Activated effector memory CD4-positive, alpha-beta T cell treated with Interleukin-2 at 50 U/mL for 16 hours (primary cell): Measurements from ENCODE around the gene PCDHA3.
"Not testable (repeated sequence)": the region's sequence is repeated elsewhere in the genome, so short reads cannot be mapped to it uniquely, and the experiment has no call there.

ENCODE experiments used
- DNase-seq: peaks from one replicate; pipeline ENCODE4 v3.0.0-alpha.2; 2020

The PCDHA3 gene

GRCh38 chr5:140821375-140822280 lies 20.8 kb downstream of the PCDHA3 start, which contains the start of gene PCDHA5:
Gene PCDHA5 (plus strand): TSS chr5:140821613.
- no peak for DNase-seq

GRCh38 chr5:140822281-140822629 lies 21.4 kb downstream of the PCDHA3 start:
- no peak for DNase-seq

- not testable (repeated sequence) for DNase-seq
Measured at GRCh38 chr5:140822969-140823368, 22.1 kb downstream of the PCDHA3 start.

GRCh38 chr5:140823475-140823874 lies 22.6 kb downstream of the PCDHA3 start:
- no peak for DNase-seq

GRCh38 chr5:140827704-140828361 lies 27.0 kb downstream of the PCDHA3 start, which contains the start of gene PCDHA6:
Gene PCDHA6 (plus strand): TSS chr5:140827960. CDS start chr5:140828092, 132 bp downstream.
- no peak for DNase-seq

- no peak for DNase-seq
Measured at GRCh38 chr5:140828362-140828737, 27.5 kb downstream of the PCDHA3 start.

GRCh38 chr5:140829511-140830501 lies 28.9 kb downstream of the PCDHA3 start:
- not testable (repeated sequence) for DNase-seq

GRCh38 chr5:140833993-140834392 lies 33.1 kb downstream of the PCDHA3 start, which contains the start of gene PCDHA7:
Gene PCDHA7 (plus strand): TSS chr5:140834269. CDS start chr5:140834384, 115 bp downstream.
- no peak for DNase-seq

- DNase-seq = not testable (repeated sequence)
Measured at GRCh38 chr5:140834439-140835008, 33.7 kb downstream of the PCDHA3 start.

GRCh38 chr5:140835622-140836510 lies 35.0 kb downstream of the PCDHA3 start:
- no peak for DNase-seq

- DNase-seq = no peak
Measured at GRCh38 chr5:140840978-140841962, 40.4 kb downstream of the PCDHA3 start, which contains the start of gene PCDHA8. Gene PCDHA8 (plus strand): TSS chr5:140841187. CDS start chr5:140841322, 135 bp downstream.

GRCh38 chr5:140842798-140843733 lies 42.2 kb downstream of the PCDHA3 start:
- no peak for DNase-seq

- DNase-seq = not testable (repeated sequence)
Measured at GRCh38 chr5:140848139-140849102, 47.6 kb downstream of the PCDHA3 start, which contains the start of gene PCDHA9. Gene PCDHA9 (plus strand): TSS chr5:140848382. CDS start chr5:140848496, 114 bp downstream.

GRCh38 chr5:140849831-140850634 lies 49.2 kb downstream of the PCDHA3 start:
- not testable (repeated sequence) for DNase-seq
